Measurements from ENCODE around the gene TFF1.

The TFF1 gene

GRCh38 chr21:42397746-42398394, 31.5 kb upstream of the TFF1 start:
- no peaks in the 10 kb centered on the region for H3K36me3 Mint-ChIP-seq (ENCODE audit: low read depth)
- H3K4me3 Mint-ChIP-seq: no peak overlapping the region
- no peak overlapping the region for H3K27ac Mint-ChIP-seq
- peaks cover 17% of the 10 kb centered on the region for H3K27me3 Mint-ChIP-seq (ENCODE audit: low read depth)
- peaks cover 16% of the 10 kb centered on the region for H3K4me1 Mint-ChIP-seq
- H3K9me3 Mint-ChIP-seq: no peaks in the 10 kb centered on the region
- no peak for TF ChIP-seq CTCF (IDR thresholded peaks at IDR 0.05; ENCODE audit: unreplicated experiment in 3 of 3)

GRCh38 chr21:42396799-42397745, 30.7 kb upstream of the TFF1 start:
- Mint-ChIP-seq H3K36me3 (ENCODE audit: low read depth) (no peaks in the 10 kb centered on the region), H3K27me3 (ENCODE audit: low read depth) (peaks cover 17% of the 10 kb centered on the region), H3K4me1 (peaks cover 16% of the 10 kb centered on the region), H3K4me3 (no peak overlapping the region), H3K27ac (no peak overlapping the region), H3K9me3 (no peaks in the 10 kb centered on the region)
- no peak for TF ChIP-seq CTCF (IDR thresholded peaks at IDR 0.05; ENCODE audit: unreplicated experiment in 3 of 3)

GRCh38 chr21:42395905-42396651, 29.7 kb upstream of the TFF1 start, which contains the start of gene TMPRSS3:
TMPRSS3 (minus strand) TSS chr21:42396052; CDS start chr21:42395417, 635 bp downstream.
- peaks cover 16% of the 10 kb centered on the region for H3K4me1 Mint-ChIP-seq
- H3K4me3 Mint-ChIP-seq: no peak within 1 kb of the TSS
- H3K9me3 Mint-ChIP-seq: no peaks in the 10 kb centered on the region
- no peak within 1 kb of the TSS for H3K27ac Mint-ChIP-seq
- TF ChIP-seq CTCF (IDR thresholded peaks at IDR 0.05; ENCODE audit: unreplicated experiment in 3 of 3): no peak
- no peaks in the 10 kb centered on the region for H3K36me3 Mint-ChIP-seq (ENCODE audit: low read depth)
- H3K27me3 Mint-ChIP-seq (ENCODE audit: low read depth): peaks cover 17% of the 10 kb centered on the region

- TF ChIP-seq CTCF (IDR thresholded peaks at IDR 0.05; ENCODE audit: unreplicated experiment in 3 of 3): no peak
- Mint-ChIP-seq H3K4me3 (no peak overlapping the region), H3K27ac (no peak overlapping the region), H3K27me3 (ENCODE audit: low read depth) (peaks cover 17% of the 10 kb centered on the region), H3K4me1 (peaks cover 16% of the 10 kb centered on the region), H3K36me3 (ENCODE audit: low read depth) (no peaks in the 10 kb centered on the region), H3K9me3 (no peaks in the 10 kb centered on the region)
Observed at GRCh38 chr21:42395302-42395701, 29.0 kb upstream of the TFF1 start.

GRCh38 chr21:42393443-42393950, 27.2 kb upstream of the TFF1 start:
- H3K4me1 Mint-ChIP-seq: peaks cover 20% of the 10 kb centered on the region
- H3K27ac Mint-ChIP-seq: no peak overlapping the region
- H3K36me3 Mint-ChIP-seq (ENCODE audit: low read depth): no peaks in the 10 kb centered on the region
- TF ChIP-seq CTCF (IDR thresholded peaks at IDR 0.05; ENCODE audit: unreplicated experiment in 3 of 3): no peak
- H3K27me3 Mint-ChIP-seq (ENCODE audit: low read depth): peaks cover 13% of the 10 kb centered on the region
- H3K4me3 Mint-ChIP-seq: no peak overlapping the region
- H3K9me3 Mint-ChIP-seq: no peaks in the 10 kb centered on the region

Measured in nephron (organoid).